ENCODE results near the gene MUSK. TPM values are rescaled to one million over a fixed set of nuclear protein-coding genes. Genes with fewer than 3 reads are reported as not detected.
"Not testable (repeated sequence)": the region's sequence is repeated elsewhere in the genome, so short reads cannot be mapped to it uniquely, and the experiment has no call there.

The MUSK gene
- total RNA-seq, 1 experiment from 2014 or later = 14.1 TPM

GRCh38 chr9:110788871-110789270 lies 120.3 kb downstream of the MUSK start:
- no peaks in the 10 kb centered on the region for H3K4me1 ChIP-seq
- no peak overlapping the region for H3K4me3 ChIP-seq
- H3K27ac ChIP-seq = no peak overlapping the region
- DNase-seq = no peak
- H3K36me3 ChIP-seq = peaks cover 32% of the 10 kb centered on the region
- no peaks in the 10 kb centered on the region for H3K27me3 ChIP-seq
- H3K9me3 ChIP-seq (replicated peaks) = peaks cover 3% of the 10 kb centered on the region; the same call in 1 of the 2 replicates

- Histone ChIP-seq H3K27ac (no peak overlapping the region), H3K4me3 (no peak overlapping the region), H3K36me3 (0 out of 2 replicates have a peak, but pooled peaks cover 2% of the 10 kb centered on the region), H3K4me1 (no peaks in the 10 kb centered on the region), H3K27me3 (no peaks in the 10 kb centered on the region), H3K9me3 (replicated peaks) (no peaks in the 10 kb centered on the region; the same call in 1 of the 2 replicates)
- no peak for DNase-seq
These were observed 129.0 kb downstream of the MUSK start for GRCh38 chr9:110797611-110798010.

- H3K27me3 ChIP-seq = no peaks in the 10 kb centered on the region
- no peak for DNase-seq
- no peak overlapping the region for H3K27ac ChIP-seq
- H3K4me3 ChIP-seq = no peak overlapping the region
- peaks cover 2% of the 10 kb centered on the region; the same call in 1 of the 2 replicates for H3K36me3 ChIP-seq
- no peaks in the 10 kb centered on the region for H3K4me1 ChIP-seq
- no peaks in the 10 kb centered on the region; the same call in 1 of the 2 replicates for H3K9me3 ChIP-seq (replicated peaks)
These were observed 130.8 kb downstream of the MUSK start for GRCh38 chr9:110799396-110799795.

DNA sequence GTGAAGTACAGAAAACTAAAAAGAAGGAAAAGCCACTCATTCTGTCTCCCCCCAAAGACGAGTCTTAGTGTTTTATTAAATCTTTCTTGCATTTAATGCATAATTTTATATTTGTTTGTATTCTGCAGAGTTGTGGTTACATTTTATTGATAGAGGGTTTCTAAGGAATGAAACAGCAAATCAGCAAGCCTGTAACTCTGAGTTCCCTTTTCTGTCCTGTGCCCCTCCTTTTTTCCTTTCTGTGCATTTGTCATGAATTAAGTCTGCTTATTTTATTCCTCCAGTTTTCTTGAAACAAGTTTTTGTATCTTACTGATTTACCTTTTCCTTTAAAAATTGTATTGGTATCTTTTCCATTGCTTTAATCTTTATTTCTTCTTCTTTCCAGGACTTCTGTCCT lies 132.8 kb downstream of the MUSK start:
- Histone ChIP-seq H3K9me3 (replicated peaks) (no peaks in the 10 kb centered on the region; the same call in 1 of the 2 replicates), H3K27ac (no peak overlapping the region), H3K27me3 (no peaks in the 10 kb centered on the region), H3K4me1 (no peaks in the 10 kb centered on the region), H3K4me3 (no peak overlapping the region), H3K36me3 (peaks cover 4% of the 10 kb centered on the region; the same call in 1 of the 2 replicates)
- DNase-seq = no peak

GRCh38 chr9:110802416-110803035 lies 133.9 kb downstream of the MUSK start:
- no peak overlapping the region for H3K4me3 ChIP-seq
- no peaks in the 10 kb centered on the region for H3K4me1 ChIP-seq
- no peak for DNase-seq
- H3K27ac ChIP-seq = no peak overlapping the region
- H3K9me3 ChIP-seq (replicated peaks) = no peaks in the 10 kb centered on the region
- no peaks in the 10 kb centered on the region for H3K27me3 ChIP-seq
- H3K36me3 ChIP-seq = peaks cover 4% of the 10 kb centered on the region

GRCh38 chr9:110807956-110808598 lies 139.5 kb downstream of the MUSK start:
- DNase-seq = no peak
- no peak overlapping the region for H3K27ac ChIP-seq
- H3K9me3 ChIP-seq (replicated peaks) = 0 out of 2 replicates have a peak, but pooled peaks cover 3% of the 10 kb centered on the region

GRCh38 chr9:110808599-110808980 lies 140.0 kb downstream of the MUSK start:
- Histone ChIP-seq H3K27me3 (no peaks in the 10 kb centered on the region), H3K36me3 (peaks cover 3% of the 10 kb centered on the region), H3K9me3 (replicated peaks) (0 out of 2 replicates have a peak, but pooled peaks cover 3% of the 10 kb centered on the region), H3K4me1 (no peaks in the 10 kb centered on the region), H3K27ac (no peak overlapping the region), H3K4me3 (no peak overlapping the region)
- no peak for DNase-seq

More at GRCh38 chr9:110807956-110808598, 139.5 kb downstream of the MUSK start:
- peaks cover 3% of the 10 kb centered on the region for H3K36me3 ChIP-seq
- no peaks in the 10 kb centered on the region for H3K27me3 ChIP-seq
- H3K4me1 ChIP-seq = no peaks in the 10 kb centered on the region
- H3K4me3 ChIP-seq = no peak overlapping the region

DNA sequence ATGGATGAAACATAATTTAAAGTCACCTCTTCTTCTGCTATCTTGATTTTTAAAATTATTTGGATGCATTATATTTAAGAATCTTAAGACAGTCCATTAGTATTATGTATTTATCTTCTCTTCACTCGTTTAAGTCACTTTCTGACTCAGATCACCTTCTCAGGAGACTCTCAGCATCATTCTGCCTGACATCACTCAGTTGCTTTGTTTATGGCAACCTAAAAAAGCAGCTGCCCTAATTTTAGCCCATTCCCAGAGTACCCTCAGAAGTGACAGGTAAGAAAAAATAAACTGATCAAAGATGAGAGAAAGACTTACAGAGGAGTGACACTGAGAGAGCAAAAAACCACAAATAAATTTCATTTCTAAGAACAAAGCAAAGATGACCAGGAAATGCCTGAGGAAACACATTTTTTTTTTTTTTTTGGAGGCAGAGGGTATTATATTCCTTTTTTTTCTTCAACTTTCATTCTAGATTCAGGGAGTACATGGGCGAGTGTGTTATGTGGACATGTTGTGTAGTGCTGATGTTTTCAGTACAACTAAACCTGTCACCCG lies 140.5 kb downstream of the MUSK start:
- H3K36me3 ChIP-seq = peaks cover 3% of the 10 kb centered on the region
- H3K9me3 ChIP-seq (replicated peaks) = 0 out of 2 replicates have a peak, but pooled peaks cover 3% of the 10 kb centered on the region
- no peak overlapping the region for H3K4me3 ChIP-seq
- H3K4me1 ChIP-seq = no peaks in the 10 kb centered on the region
- H3K27me3 ChIP-seq = no peaks in the 10 kb centered on the region
- no peak overlapping the region for H3K27ac ChIP-seq
- no peak for DNase-seq

DNA sequence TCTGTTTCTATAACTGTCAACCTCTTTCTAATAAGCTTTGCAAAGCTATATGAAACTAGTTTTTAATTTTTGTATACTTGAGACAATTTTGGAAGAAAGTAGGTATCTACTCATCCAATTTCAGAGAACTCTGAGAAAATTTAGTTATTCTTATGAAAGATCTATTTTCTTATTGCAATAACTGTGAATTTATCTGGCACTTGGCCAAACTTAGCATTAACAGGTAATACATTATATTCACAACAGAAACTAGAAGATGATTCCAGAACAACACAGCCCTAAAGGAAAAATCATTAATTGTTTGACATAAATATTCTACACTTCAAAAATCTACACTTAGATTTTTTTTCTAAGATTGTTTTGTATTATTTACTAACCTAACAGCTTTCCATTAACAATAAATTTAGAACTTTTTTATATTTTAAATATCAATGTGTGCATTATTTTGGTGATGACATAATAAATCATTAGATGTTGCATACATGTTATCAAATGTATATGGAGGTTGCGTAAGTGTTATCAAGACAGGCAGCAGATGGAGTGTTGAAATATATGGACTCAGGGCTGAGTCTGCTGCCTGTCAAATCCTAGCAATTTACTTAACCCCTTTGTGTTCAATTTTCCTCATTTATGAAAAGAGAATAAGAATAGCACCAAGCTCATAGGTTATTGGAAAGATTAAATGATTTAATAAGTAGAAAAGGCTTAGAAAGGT lies 141.8 kb downstream of the MUSK start:
- Histone ChIP-seq H3K4me3 (no peak overlapping the region), H3K4me1 (no peaks in the 10 kb centered on the region), H3K9me3 (replicated peaks) (0 out of 2 replicates have a peak, but pooled peaks cover 3% of the 10 kb centered on the region), H3K36me3 (peaks cover 3% of the 10 kb centered on the region; the same call in 1 of the 2 replicates), H3K27me3 (no peaks in the 10 kb centered on the region), H3K27ac (no peak overlapping the region)
- no peak for DNase-seq

GRCh38 chr9:110812886-110813285 lies 144.3 kb downstream of the MUSK start:
- no peak overlapping the region for H3K27ac ChIP-seq
- H3K9me3 ChIP-seq (replicated peaks) = 0 out of 2 replicates have a peak, but pooled peaks cover 3% of the 10 kb centered on the region
- H3K36me3 ChIP-seq = no peaks in the 10 kb centered on the region
- H3K27me3 ChIP-seq = no peaks in the 10 kb centered on the region
- DNase-seq = no peak
- H3K4me3 ChIP-seq = no peak overlapping the region
- no peaks in the 10 kb centered on the region for H3K4me1 ChIP-seq

DNA sequence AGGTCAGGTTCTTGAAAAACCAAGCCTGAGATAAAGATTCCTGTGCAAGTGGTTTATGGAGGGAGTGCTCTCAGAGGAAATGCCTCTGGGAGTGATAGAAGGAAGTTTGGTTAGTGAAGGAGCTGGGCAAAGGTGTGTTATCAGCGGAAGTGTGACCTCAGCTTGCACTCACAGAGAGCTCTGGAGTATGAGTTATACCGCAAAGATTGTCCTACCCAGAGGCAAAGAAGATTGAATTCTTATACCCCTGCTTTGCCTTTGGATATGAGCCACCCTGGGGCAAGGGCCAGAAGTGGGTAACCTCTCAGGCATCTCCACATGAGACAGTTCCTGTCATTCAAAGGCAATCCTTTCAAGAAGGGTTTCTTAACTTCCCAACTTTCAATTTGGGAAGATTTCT lies 145.6 kb downstream of the MUSK start:
- no peaks in the 10 kb centered on the region for H3K27me3 ChIP-seq
- H3K4me3 ChIP-seq = no peak overlapping the region
- DNase-seq = no peak
- no peaks in the 10 kb centered on the region for H3K36me3 ChIP-seq
- no peak overlapping the region for H3K27ac ChIP-seq
- 0 out of 2 replicates have a peak, but pooled peaks cover 3% of the 10 kb centered on the region for H3K9me3 ChIP-seq (replicated peaks)
- H3K4me1 ChIP-seq = no peaks in the 10 kb centered on the region

- no peak for DNase-seq
- Histone ChIP-seq H3K4me1 (no peaks in the 10 kb centered on the region), H3K27me3 (no peaks in the 10 kb centered on the region), H3K36me3 (no peaks in the 10 kb centered on the region), H3K27ac (no peak overlapping the region), H3K9me3 (replicated peaks) (0 out of 2 replicates have a peak, but pooled peaks cover 3% of the 10 kb centered on the region), H3K4me3 (no peak overlapping the region)
These were observed 146.8 kb downstream of the MUSK start for GRCh38 chr9:110815361-110815760.

- H3K4me1 ChIP-seq = no peaks in the 10 kb centered on the region
- DNase-seq = no peak
- no peaks in the 10 kb centered on the region for H3K36me3 ChIP-seq
- 0 out of 2 replicates have a peak, but pooled peaks cover 4% of the 10 kb centered on the region for H3K9me3 ChIP-seq (replicated peaks)
- no peak overlapping the region for H3K4me3 ChIP-seq
- no peak overlapping the region for H3K27ac ChIP-seq
- H3K27me3 ChIP-seq = no peaks in the 10 kb centered on the region
These were observed 151.8 kb downstream of the MUSK start for GRCh38 chr9:110820381-110820780.

GRCh38 chr9:110821064-110821463 lies 152.5 kb downstream of the MUSK start:
- H3K4me3 ChIP-seq = no peak overlapping the region
- no peak overlapping the region for H3K27ac ChIP-seq
- no peak for DNase-seq
- H3K27me3 ChIP-seq = no peaks in the 10 kb centered on the region
- 0 out of 2 replicates have a peak, but pooled peaks cover 4% of the 10 kb centered on the region for H3K9me3 ChIP-seq (replicated peaks)
- H3K36me3 ChIP-seq = no peaks in the 10 kb centered on the region
- no peaks in the 10 kb centered on the region for H3K4me1 ChIP-seq

GRCh38 chr9:110825129-110825528 lies 156.5 kb downstream of the MUSK start:
- H3K4me3 ChIP-seq = not testable (repeated sequence)

More at GRCh38 chr9:110825129-110825528, 156.5 kb downstream of the MUSK start:
- DNase-seq; H3K27ac ChIP-seq; H3K4me1 ChIP-seq; H3K36me3 ChIP-seq; H3K9me3 ChIP-seq (replicated peaks); H3K27me3 ChIP-seq: not testable (repeated sequence)
